Measurements from ENCODE around the gene AMPD2.

- no peak for TF ChIP-seq PATZ1 (CRISPR knock-in tag; IDR thresholded peaks at IDR 0.05; ENCODE audit: borderline replicate concordance)
- TF ChIP-seq CREB5 (CRISPR knock-in tag; IDR thresholded peaks at IDR 0.05; ENCODE audit: low read depth) = no peak
- TF ChIP-seq PPARA (CRISPR knock-in tag; IDR thresholded peaks at IDR 0.05; ENCODE audit: borderline replicate concordance) = no peak
- no peak for TF ChIP-seq OSR1 (CRISPR knock-in tag; IDR thresholded peaks at IDR 0.05)
- no peak for TF ChIP-seq ESRRG (CRISPR knock-in tag; IDR thresholded peaks at IDR 0.05)
- TF ChIP-seq CSDC2 (CRISPR knock-in tag; IDR thresholded peaks at IDR 0.05) = no peak
- no peak for TF ChIP-seq ZNF8 (CRISPR knock-in tag; IDR thresholded peaks at IDR 0.05)
Observed at GRCh38 chr1:109657395-109657794, 37.8 kb downstream of the AMPD2 start.

Data from SK-N-SH treated with all-trans-retinoic acid at 6 μM for 48 hours (cell line).